Liver (tissue), 9 donors: ENCODE results near the gene PRSS27. TPM values are rescaled to one million over a fixed set of nuclear protein-coding genes. Genes with fewer than 3 reads are reported as not detected.

Source experiments
- DNase-seq: peaks from one replicate; pipeline ENCODE4 v3.0.0-alpha.2; 2017; ENCODE audit warnings: low spot score
- H3K27ac ChIP-seq, 2 donors: one replicate each; pipeline ENCODE4 v1.7.0; 2013; ENCODE audit warnings: inconsistent platforms in 2 of 2, low read length in 2 of 2, control low read depth in 1 of 2, low read depth in 1 of 2, mild to moderate bottlenecking in 1 of 2
- H3K27me3 ChIP-seq, 4 donors: one replicate each; pipeline versions ENCODE4 v1.6.1 to v1.7.0; 2013; ENCODE audit warnings: low read length in 3 of 4, inconsistent platforms in 1 of 4, mild to moderate bottlenecking in 1 of 4, moderate library complexity in 1 of 4; ENCODE audit not compliant: control insufficient read depth in 4 of 4, insufficient read depth in 4 of 4
- H3K36me3 ChIP-seq, 4 donors: one replicate each; pipeline versions ENCODE4 v1.6.1 to v1.7.0; 2013; ENCODE audit warnings: low read length in 3 of 4, mild to moderate bottlenecking in 3 of 4, low read depth in 1 of 4, moderate library complexity in 1 of 4; ENCODE audit not compliant: control insufficient read depth in 4 of 4, insufficient read depth in 3 of 4
- H3K4me1 ChIP-seq, 4 donors: one replicate each; pipeline versions ENCODE4 v1.6.1 to v1.7.0; 2013; ENCODE audit warnings: low read length in 3 of 4, mild to moderate bottlenecking in 3 of 4, moderate library complexity in 1 of 4; ENCODE audit not compliant: control insufficient read depth in 4 of 4, insufficient read depth in 4 of 4
- H3K4me3 ChIP-seq, 3 donors: one replicate each; pipeline versions ENCODE4 v1.6.1 to v1.7.0; 2013; ENCODE audit warnings: low read length in 3 of 3, control low read depth in 1 of 3, low read depth in 1 of 3, mild to moderate bottlenecking in 1 of 3
- H3K9ac ChIP-seq, 2 donors: one replicate each; pipeline ENCODE4 v1.7.0; 2013; ENCODE audit warnings: low read length in 2 of 2, mild to moderate bottlenecking in 2 of 2, moderate library complexity in 2 of 2, control low read depth in 1 of 2, low read depth in 1 of 2
- H3K9me3 ChIP-seq, 4 donors: one replicate each; pipeline versions ENCODE4 v1.6.1 to v1.7.0; 2013; ENCODE audit warnings: low read length in 3 of 4; ENCODE audit not compliant: control insufficient read depth in 4 of 4
- EGR1 ChIP-seq, 2 donors: IDR thresholded peaks; 2 replicates each; pipeline ENCODE4 v1.6.1; 2016 to 2018; ENCODE audit warnings: antibody characterized with exemption in 2 of 2, low read depth in 2 of 2
- GABPA ChIP-seq, 2 donors: IDR thresholded peaks in 1 of 2; conservative IDR thresholded peaks in 1 of 2; 2 replicates each; pipeline ENCODE4 v1.6.1; 2016; ENCODE audit warnings: antibody characterized with exemption in 2 of 2, mild to moderate bottlenecking in 1 of 2, moderate library complexity in 1 of 2
- HNF4A ChIP-seq, 2 donors: conservative IDR thresholded peaks; 2 replicates each; pipeline ENCODE4 v1.6.1; 2016; ENCODE audit warnings: antibody characterized with exemption in 2 of 2, mild to moderate bottlenecking in 2 of 2
- HNF4G ChIP-seq: IDR thresholded peaks from 2 replicates; pipeline ENCODE4 v1.6.1; 2016; ENCODE audit warnings: antibody characterized with exemption
- JUND ChIP-seq, 2 donors: IDR thresholded peaks; 2 replicates each; pipeline ENCODE4 v1.6.1; 2016; ENCODE audit warnings: antibody characterized with exemption in 2 of 2
- MAX ChIP-seq: IDR thresholded peaks from 2 replicates; pipeline ENCODE4 v1.6.1; 2016; ENCODE audit warnings: antibody characterized with exemption
- NR2F2 ChIP-seq: IDR thresholded peaks from 2 replicates; pipeline ENCODE4 v1.6.1; 2016; ENCODE audit warnings: antibody characterized with exemption
- RAD21 ChIP-seq, 2 donors: IDR thresholded peaks; 2 replicates each; pipeline ENCODE4 v1.6.1; 2016; ENCODE audit warnings: antibody characterized with exemption in 2 of 2, mild to moderate bottlenecking in 2 of 2
- RXRA ChIP-seq, 2 donors: IDR thresholded peaks; 2 replicates each; pipeline ENCODE4 v1.6.1; 2017 to 2018; ENCODE audit warnings: antibody characterized with exemption in 2 of 2, mild to moderate bottlenecking in 1 of 2
- SP1 ChIP-seq: IDR thresholded peaks from 2 replicates; pipeline ENCODE4 v1.6.1; 2018; ENCODE audit warnings: antibody characterized with exemption, mild to moderate bottlenecking
- TAF1 ChIP-seq: conservative IDR thresholded peaks from 2 replicates; pipeline ENCODE4 v1.6.1; 2016; ENCODE audit warnings: antibody characterized with exemption, mild to moderate bottlenecking
- YY1 ChIP-seq: IDR thresholded peaks from 2 replicates; pipeline ENCODE4 v1.6.1; 2016; ENCODE audit warnings: antibody characterized with exemption, mild to moderate bottlenecking
- ZBTB33 ChIP-seq: IDR thresholded peaks from 2 replicates; pipeline ENCODE4 v1.6.1; 2016; ENCODE audit warnings: antibody characterized with exemption
- WGBS: extraction: QIAGEN DNeasy Blood & Tissue Kit; methylation state at CpG from one replicate; pipeline ENCODE4 v1.1.7; 2013; 5-methylcytosine and 5-hydroxymethylcytosine counted together
- polyA plus RNA-seq, 2 donors: library from polyadenylated mRNA; stranded (reverse) in 1 of 2; unstranded in 1 of 2; fragments of 200-250 nt in 1 of 2; fragments of >200 nt in 1 of 2; fragmentation: Nextera tagmentation in 1 of 2; extraction: Ambion mirVana in 1 of 2; gene quantifications; one replicate each; pipeline versions ENCODE4 v1.2.1 to v1.2.3, GENCODE V29; 2013 to 2015
- total RNA-seq, 2 donors: library from RNA; depleted of rRNA; stranded (reverse); fragments of >200 nt; gene quantifications; one replicate each; pipeline ENCODE4 v1.2.3, GENCODE V29; 2014
- TF ChIP-seq, protein P1 (sequence below): fragments of 150-350 bp; IDR thresholded peaks from 2 replicates; pipeline ENCODE4 v1.5.1; 2017; ENCODE audit warnings: improper control_type of control experiment, low read depth, low read length; ENCODE audit not compliant: missing input control
- TF ChIP-seq, protein P2 (sequence below): IDR thresholded peaks from 2 replicates; pipeline ENCODE4 v1.6.1; 2016; ENCODE audit warnings: antibody characterized with exemption
- donor health status: healthy.
- donor health status: healthy.
- donor health status: healthy.
- donor health status: healthy.
- donor health status: healthy.

Gene PRSS27
- total and polyA plus RNA-seq, 4 donors: 0.05 to 1.5 (median 0.22) TPM; not detected in 1

DNA sequence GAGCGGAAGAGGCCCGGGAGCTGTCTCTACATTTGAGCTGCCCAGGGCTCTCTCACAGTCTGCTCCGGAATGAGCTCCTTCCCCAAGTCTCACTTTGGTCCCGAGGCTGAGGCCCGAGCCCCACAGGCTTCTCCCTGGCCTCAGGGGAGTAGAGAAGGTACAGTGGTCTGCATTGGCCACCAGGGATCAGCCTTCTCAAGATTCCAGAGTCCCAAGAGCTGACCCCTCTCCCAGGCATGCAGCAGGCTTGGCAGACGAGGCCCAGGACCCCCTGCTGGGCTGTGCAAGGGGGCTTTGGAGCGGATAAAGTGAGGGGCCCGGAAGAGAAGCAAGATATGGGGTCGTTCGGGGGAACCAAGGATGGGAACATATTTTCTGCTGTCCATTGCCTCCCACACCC lies 3.1 kb downstream of the PRSS27 start:
- Histone ChIP-seq H3K36me3 (no peaks in the 10 kb centered on the region), H3K4me1 (peaks cover 13 to 21% (median 18%) of the 10 kb centered on the region in 4 donors), H3K9ac (no peak overlapping the region), H3K27ac (no peak overlapping the region), H3K9me3 (no peaks in the 10 kb centered on the region), H3K4me3 (no peak overlapping the region), H3K27me3 (no peaks in the 10 kb centered on the region)
- no peak for TF ChIP-seq RXRA (IDR thresholded peaks at IDR 0.05)
- no peak for TF ChIP-seq HNF4G
- DNase-seq: no peak
- WGBS: 88% methylated on average over 10 of the region's 10 CpGs

- 67% methylated on average over 17 of the region's 17 CpGs for WGBS
- TF ChIP-seq JUND (IDR thresholded peaks at IDR 0.05) (no peak), NR2F2 (no peak), RXRA (IDR thresholded peaks at IDR 0.05) (no peak), YY1 (no peak), SP1 (no peak), EGR1 (IDR thresholded peaks at IDR 0.05; ENCODE audit: low read depth in 2 of 2) (no peak), TAF1 (no peak), ZBTB33 (no peak), HNF4A (conservative IDR thresholded peaks at IDR 0.05) (no peak), MAX (no peak), RAD21 (IDR thresholded peaks at IDR 0.05) (no peak), GABPA (IDR thresholded peaks at IDR 0.05 in 1 of 2, conservative IDR thresholded peaks at IDR 0.05 in 1 of 2) (no peak)
- TF ChIP-seq, protein P1, sequence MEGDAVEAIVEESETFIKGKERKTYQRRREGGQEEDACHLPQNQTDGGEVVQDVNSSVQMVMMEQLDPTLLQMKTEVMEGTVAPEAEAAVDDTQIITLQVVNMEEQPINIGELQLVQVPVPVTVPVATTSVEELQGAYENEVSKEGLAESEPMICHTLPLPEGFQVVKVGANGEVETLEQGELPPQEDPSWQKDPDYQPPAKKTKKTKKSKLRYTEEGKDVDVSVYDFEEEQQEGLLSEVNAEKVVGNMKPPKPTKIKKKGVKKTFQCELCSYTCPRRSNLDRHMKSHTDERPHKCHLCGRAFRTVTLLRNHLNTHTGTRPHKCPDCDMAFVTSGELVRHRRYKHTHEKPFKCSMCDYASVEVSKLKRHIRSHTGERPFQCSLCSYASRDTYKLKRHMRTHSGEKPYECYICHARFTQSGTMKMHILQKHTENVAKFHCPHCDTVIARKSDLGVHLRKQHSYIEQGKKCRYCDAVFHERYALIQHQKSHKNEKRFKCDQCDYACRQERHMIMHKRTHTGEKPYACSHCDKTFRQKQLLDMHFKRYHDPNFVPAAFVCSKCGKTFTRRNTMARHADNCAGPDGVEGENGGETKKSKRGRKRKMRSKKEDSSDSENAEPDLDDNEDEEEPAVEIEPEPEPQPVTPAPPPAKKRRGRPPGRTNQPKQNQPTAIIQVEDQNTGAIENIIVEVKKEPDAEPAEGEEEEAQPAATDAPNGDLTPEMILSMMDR: no peak
- TF ChIP-seq, protein P2, sequence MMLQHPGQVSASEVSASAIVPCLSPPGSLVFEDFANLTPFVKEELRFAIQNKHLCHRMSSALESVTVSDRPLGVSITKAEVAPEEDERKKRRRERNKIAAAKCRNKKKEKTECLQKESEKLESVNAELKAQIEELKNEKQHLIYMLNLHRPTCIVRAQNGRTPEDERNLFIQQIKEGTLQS: no peak
- no peaks in the 10 kb centered on the region for H3K36me3 ChIP-seq
Observed at GRCh38 chr16:2715966-2716885, 3.8 kb downstream of the PRSS27 start.

More at GRCh38 chr16:2715966-2716885, 3.8 kb downstream of the PRSS27 start:
- Histone ChIP-seq H3K27ac (no peak overlapping the region), H3K4me1 (peaks cover 13 to 19% (median 18%) of the 10 kb centered on the region in 4 donors), H3K9me3 (no peaks in the 10 kb centered on the region), H3K4me3 (no peak overlapping the region), H3K27me3 (no peaks in the 10 kb centered on the region), H3K9ac (no peak overlapping the region)
- DNase-seq: no peak
